ENCODE results near the gene TMEM126A.

- TF ChIP-seq ZNF274 (IDR thresholded peaks at IDR 0.05; ENCODE audit: borderline replicate concordance, extremely low read depth, low read length): no peak
- no peak for TF ChIP-seq POLR2A (IDR thresholded peaks at IDR 0.05; ENCODE audit: control extremely low read depth in 1 of 2, low read depth in 2 of 2, low read length in 2 of 2)
Observed at GRCh38 chr11:85666687-85667086, 18.9 kb downstream of the TMEM126A start.
